Uterus (tissue), 2 donors: Measurements from ENCODE around the gene ADGRD2.
"Not testable (repeated sequence)": the region's sequence is repeated elsewhere in the genome, so short reads cannot be mapped to it uniquely, and the experiment has no call there.

Experiments used
- POLR2A ChIP-seq, 2 donors: fragments of 450-650 bp; IDR thresholded peaks; one replicate each; pipeline ENCODE4 v1.6.1; 2016; ENCODE audit warnings: antibody characterized with exemption in 2 of 2, mild to moderate bottlenecking in 1 of 2, moderate library complexity in 1 of 2
- TF ChIP-seq, protein P1 (sequence below), 4 experiments: fragments of 200-600 bp in 2 of 4; fragments of 450-650 bp in 2 of 4; sonication (generic) in 2 of 4; IDR thresholded peaks; one replicate each; pipeline ENCODE4 v1.5.1; 2016 to 2019; ENCODE audit warnings: antibody characterized with exemption in 4 of 4, mild to moderate bottlenecking in 2 of 4, moderate library complexity in 1 of 4

GRCh38 chr9:124425733-124426132 is 24.5 kb upstream of the ADGRD2 start:
- TF ChIP-seq, protein P1, sequence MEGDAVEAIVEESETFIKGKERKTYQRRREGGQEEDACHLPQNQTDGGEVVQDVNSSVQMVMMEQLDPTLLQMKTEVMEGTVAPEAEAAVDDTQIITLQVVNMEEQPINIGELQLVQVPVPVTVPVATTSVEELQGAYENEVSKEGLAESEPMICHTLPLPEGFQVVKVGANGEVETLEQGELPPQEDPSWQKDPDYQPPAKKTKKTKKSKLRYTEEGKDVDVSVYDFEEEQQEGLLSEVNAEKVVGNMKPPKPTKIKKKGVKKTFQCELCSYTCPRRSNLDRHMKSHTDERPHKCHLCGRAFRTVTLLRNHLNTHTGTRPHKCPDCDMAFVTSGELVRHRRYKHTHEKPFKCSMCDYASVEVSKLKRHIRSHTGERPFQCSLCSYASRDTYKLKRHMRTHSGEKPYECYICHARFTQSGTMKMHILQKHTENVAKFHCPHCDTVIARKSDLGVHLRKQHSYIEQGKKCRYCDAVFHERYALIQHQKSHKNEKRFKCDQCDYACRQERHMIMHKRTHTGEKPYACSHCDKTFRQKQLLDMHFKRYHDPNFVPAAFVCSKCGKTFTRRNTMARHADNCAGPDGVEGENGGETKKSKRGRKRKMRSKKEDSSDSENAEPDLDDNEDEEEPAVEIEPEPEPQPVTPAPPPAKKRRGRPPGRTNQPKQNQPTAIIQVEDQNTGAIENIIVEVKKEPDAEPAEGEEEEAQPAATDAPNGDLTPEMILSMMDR (IDR thresholded peaks at IDR 0.05): not testable (repeated sequence)
- not testable (repeated sequence) for TF ChIP-seq POLR2A (IDR thresholded peaks at IDR 0.05)
